ENCODE results near the gene RNASE4. TPM values are rescaled to one million over a fixed set of nuclear protein-coding genes. Genes with fewer than 3 reads are reported as not detected.
A peak's percentile ranks its signal among the peaks of the same experiment; 100 is the strongest.

Gene RNASE4
- total and polyA plus RNA-seq, 10 of the 15 experiments (the other 5 are each of a cell fraction or from before 2014, with no cell fraction given) = 0.87 to 2.6 (median 1.3) TPM

GRCh38 chr14:20683125-20683890, 1.1 kb upstream of the RNASE4 start (continued):
- TF ChIP-seq ZBTB4 (CRISPR knock-in tag; IDR thresholded peaks at IDR 0.05) (no peak), IKZF2 (IDR thresholded peaks at IDR 0.05) (no peak), EZH2 (IDR thresholded peaks at IDR 0.05; ENCODE audit: borderline replicate concordance, control insufficient read depth, low read depth, low read length) (no peak), POLR2AphosphoS2 (IDR thresholded peaks at IDR 0.05; ENCODE audit: low read depth, low read length) (no peak), CBX3 (IDR thresholded peaks at IDR 0.05; ENCODE audit: borderline replicate concordance, low read depth) (no peak), MYC (IDR thresholded peaks at IDR 0.05; ENCODE audit: insufficient read depth, insufficient read length, insufficient replicate concordance, low read length, severe bottlenecking) (no peak), RELA (IDR thresholded peaks at IDR 0.05; ENCODE audit: borderline replicate concordance, partially characterized antibody) (peak; percentile 58), CHD1 (IDR thresholded peaks at IDR 0.05; ENCODE audit: low read depth, low read length) (no peak), YY1 (IDR thresholded peaks at IDR 0.05; ENCODE audit: low read depth, low read length) (no peak), BMI1 (IDR thresholded peaks at IDR 0.05; ENCODE audit: borderline replicate concordance) (no peak), ATF7 (IDR thresholded peaks at IDR 0.05; ENCODE audit: low read depth) (no peak), STAT3 (IDR thresholded peaks at IDR 0.05; ENCODE audit: low read depth, low read length) (no peak), HSF1 (IDR thresholded peaks at IDR 0.05; ENCODE audit: low read depth, low read length) (no peak), POU2F2 (IDR thresholded peaks at IDR 0.05; ENCODE audit: borderline replicate concordance, low read depth, low read length) (no peak), SUPT20H (IDR thresholded peaks at IDR 0.05; ENCODE audit: borderline replicate concordance, control insufficient read depth, low read depth, low read length) (no peak), JUNB (IDR thresholded peaks at IDR 0.05) (no peak), BCL3 (IDR thresholded peaks at IDR 0.05; ENCODE audit: borderline replicate concordance, insufficient read depth, low read depth, low read length, poor library complexity, severe bottlenecking) (no peak), MXI1 (IDR thresholded peaks at IDR 0.05; ENCODE audit: low read depth, low read length) (peak; percentile 64; the same call in 1 of the 2 replicates), ZNF384 (IDR thresholded peaks at IDR 0.05; ENCODE audit: borderline replicate concordance, low read depth, low read length) (no peak), ZBED1 (IDR thresholded peaks at IDR 0.05; ENCODE audit: borderline replicate concordance) (no peak), NR2C1 (IDR thresholded peaks at IDR 0.05) (no peak), ATF2 (IDR thresholded peaks at IDR 0.05; ENCODE audit: low read length) (no peak; the same call in 1 of the 2 replicates), ZNF24 (IDR thresholded peaks at IDR 0.05) (peak; percentile 98)

All from GM12878 (cell line).